ENCODE measurements around the gene ZNF142. TPM values are rescaled to one million over a fixed set of nuclear protein-coding genes. Genes with fewer than 3 reads are reported as not detected.
"Not testable (repeated sequence)": the region's sequence is repeated elsewhere in the genome, so short reads cannot be mapped to it uniquely, and the experiment has no call there.

ZNF142 gene
- total RNA-seq, 4 donors from 2014 or later = 15.2 to 31.1 (median 20.1) TPM

DNA sequence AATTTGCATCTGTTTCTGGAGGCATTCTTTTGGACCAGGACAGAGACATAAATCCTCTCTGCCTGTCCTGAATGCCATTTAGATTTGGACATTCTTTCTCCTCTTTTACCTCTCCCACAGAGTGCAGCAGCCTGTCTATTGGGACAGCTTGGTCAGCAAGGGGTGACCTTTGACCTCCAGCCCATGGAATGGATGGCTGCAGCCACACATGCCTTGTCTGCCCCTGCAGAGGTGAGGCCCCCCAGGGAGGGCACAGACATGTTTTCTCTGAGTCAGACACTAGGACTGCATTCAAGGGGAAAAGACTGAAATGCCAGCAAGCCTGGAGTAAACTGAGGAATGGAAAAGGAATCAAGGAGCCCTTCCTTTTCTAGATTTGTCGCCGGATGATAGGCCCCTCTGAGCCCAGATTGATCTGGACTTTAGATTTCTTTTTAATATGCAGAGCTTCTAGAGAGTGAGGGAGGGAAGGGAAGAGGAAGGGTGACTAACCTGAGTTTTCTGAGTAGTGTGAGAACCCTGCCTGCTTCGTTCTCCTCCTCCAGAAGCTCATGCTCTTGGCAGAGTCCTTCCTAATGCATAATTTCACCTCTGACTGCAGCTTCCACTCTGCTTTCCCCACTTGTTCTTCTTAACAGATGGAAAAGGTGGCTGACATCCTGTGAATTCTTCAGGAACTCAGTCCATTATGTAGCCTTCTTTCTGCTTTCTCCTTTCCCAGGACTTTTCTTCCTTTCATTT is 35.2 kb upstream of the ZNF142 start:
- TF ChIP-seq, protein P1, sequence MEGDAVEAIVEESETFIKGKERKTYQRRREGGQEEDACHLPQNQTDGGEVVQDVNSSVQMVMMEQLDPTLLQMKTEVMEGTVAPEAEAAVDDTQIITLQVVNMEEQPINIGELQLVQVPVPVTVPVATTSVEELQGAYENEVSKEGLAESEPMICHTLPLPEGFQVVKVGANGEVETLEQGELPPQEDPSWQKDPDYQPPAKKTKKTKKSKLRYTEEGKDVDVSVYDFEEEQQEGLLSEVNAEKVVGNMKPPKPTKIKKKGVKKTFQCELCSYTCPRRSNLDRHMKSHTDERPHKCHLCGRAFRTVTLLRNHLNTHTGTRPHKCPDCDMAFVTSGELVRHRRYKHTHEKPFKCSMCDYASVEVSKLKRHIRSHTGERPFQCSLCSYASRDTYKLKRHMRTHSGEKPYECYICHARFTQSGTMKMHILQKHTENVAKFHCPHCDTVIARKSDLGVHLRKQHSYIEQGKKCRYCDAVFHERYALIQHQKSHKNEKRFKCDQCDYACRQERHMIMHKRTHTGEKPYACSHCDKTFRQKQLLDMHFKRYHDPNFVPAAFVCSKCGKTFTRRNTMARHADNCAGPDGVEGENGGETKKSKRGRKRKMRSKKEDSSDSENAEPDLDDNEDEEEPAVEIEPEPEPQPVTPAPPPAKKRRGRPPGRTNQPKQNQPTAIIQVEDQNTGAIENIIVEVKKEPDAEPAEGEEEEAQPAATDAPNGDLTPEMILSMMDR (IDR thresholded peaks at IDR 0.05) = no peak
- no peak for TF ChIP-seq POLR2A (IDR thresholded peaks at IDR 0.05)
- 85 to 93% methylated on average over 3 of the region's 3 CpGs for WGBS, 2 donors

DNA sequence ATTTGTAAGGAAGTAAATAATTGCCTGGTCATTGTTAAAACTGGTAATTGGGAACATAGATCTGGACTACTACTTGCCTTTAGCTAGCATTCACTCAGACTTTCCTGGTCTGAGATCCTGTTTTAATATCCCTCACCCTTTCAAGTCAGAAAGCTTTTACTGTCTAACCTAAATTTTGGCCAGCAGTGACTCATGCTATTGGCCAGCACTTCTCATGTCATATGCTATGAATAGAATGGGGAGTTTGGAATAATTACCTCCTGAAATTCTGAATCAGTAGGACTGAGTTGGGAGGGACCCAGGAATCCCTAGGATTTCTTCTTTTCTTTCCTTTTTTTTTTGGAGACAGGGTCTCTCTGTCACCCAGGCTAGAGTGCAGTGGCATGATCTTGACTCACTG is 31.8 kb upstream of the ZNF142 start:
- intact Hi-C loops (cut with DNase I; ENCODE audit: low total_unique reads) = no loop called here
- TF ChIP-seq POLR2A (IDR thresholded peaks at IDR 0.05) = no peak
- TF ChIP-seq, protein P1 (IDR thresholded peaks at IDR 0.05) = no peak

More for the DNA sequence above, 35.2 kb upstream of the ZNF142 start:
- DNase-seq (ENCODE audit: low spot score in 2 of 2) = no peak
- intact Hi-C loops (cut with DNase I; ENCODE audit: low total_unique reads) = no loop called here
- no peak overlapping the region for H3K4me3 ChIP-seq (ENCODE audit: low read depth, poor library complexity, severe bottlenecking)

DNA sequence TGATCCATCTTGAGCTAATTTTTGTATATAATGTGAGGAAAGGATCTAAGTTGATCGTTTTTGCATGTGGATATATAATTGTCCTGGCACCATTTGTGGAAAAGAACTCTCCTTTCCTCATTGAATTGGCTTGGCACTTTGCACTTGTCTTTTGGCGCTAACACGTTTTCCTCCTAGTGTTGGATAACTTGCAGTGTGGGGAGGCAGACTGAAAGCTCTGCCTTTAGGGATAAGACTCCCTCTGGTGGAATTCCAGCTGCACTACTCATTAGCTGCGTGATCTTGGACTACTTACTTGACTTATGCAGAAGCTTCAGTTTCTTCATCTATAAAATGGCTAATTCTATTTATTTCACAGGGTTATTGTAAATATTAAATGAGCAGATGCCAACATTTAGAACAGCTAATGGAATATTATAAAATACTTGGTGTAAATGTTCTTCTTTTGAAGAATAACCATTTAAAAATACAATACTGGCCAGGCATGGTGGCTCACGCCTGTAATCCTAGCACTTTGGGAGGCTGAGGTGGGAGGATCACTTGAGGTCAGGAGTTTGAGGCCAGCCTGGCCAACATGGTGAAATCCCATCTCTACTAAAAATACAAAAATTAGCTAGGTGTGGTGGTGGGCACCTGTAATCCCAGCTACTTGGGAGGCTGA is 28.1 kb upstream of the ZNF142 start:
- TF ChIP-seq, protein P1 (IDR thresholded peaks at IDR 0.05) = peak in 1 of 3 donors; percentile 47
- 19 to 20% methylated on average over 5 of the region's 5 CpGs for WGBS, 2 donors
- H3K4me3 ChIP-seq (ENCODE audit: low read depth, poor library complexity, severe bottlenecking); intact Hi-C loops (cut with DNase I; ENCODE audit: low total_unique reads): not testable (repeated sequence)
- peak in 1 of 2 donors; percentile 58 for DNase-seq (ENCODE audit: low spot score in 2 of 2)

More for the DNA sequence above, 31.8 kb upstream of the ZNF142 start:
- H3K4me3 ChIP-seq (ENCODE audit: low read depth, poor library complexity, severe bottlenecking) = no peak overlapping the region
- DNase-seq (ENCODE audit: low spot score in 2 of 2) = no peak

DNA sequence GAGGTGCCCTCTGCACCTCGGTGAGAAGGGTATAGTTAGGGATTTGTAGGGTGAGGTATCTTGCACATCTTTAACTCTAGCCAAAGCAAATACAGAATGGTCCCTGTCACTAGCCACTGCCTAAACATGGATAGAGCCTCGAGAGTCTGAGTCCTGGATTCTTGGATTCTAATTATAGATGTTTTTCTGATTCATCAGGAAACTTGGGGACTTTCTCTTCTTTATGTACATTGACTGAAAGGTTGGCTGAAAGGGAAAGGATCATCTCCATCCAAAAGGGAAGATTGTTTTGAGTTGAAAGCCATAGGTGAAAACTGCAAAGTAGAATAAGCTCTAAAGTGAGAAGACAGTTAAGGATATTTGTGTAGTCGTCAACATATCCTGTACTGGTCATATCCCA is 20.6 kb upstream of the ZNF142 start:
- TF ChIP-seq POLR2A (IDR thresholded peaks at IDR 0.05) = no peak
- TF ChIP-seq, protein P1 (IDR thresholded peaks at IDR 0.05) = no peak
- intact Hi-C loops (cut with DNase I; ENCODE audit: low total_unique reads) = no loop called here
- no peak for DNase-seq (ENCODE audit: low spot score in 2 of 2)
- WGBS, 2 donors = 76 to 82% methylated on average over 3 of the region's 3 CpGs
- no peak overlapping the region for H3K4me3 ChIP-seq (ENCODE audit: low read depth, poor library complexity, severe bottlenecking)

DNA sequence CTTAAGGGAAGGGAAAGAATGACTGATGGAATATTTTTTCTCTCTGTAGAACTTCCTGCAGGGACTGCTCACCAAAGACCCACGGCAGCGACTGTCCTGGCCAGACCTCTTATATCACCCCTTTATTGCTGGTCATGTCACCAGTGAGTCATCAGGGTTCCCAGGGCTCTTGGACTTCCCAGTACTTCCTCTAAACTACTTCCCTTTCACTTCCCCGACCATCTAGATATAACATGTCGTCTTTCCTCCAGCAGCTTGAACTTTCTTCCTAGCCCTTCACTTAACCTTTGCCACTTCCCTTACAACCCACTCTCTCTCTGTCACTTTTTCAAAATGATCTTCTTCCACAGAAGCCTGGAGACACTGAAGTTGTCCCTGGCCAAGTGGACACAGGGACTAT is 19.7 kb upstream of the ZNF142 start:
- H3K4me3 ChIP-seq (ENCODE audit: low read depth, poor library complexity, severe bottlenecking) = no peak overlapping the region
- TF ChIP-seq POLR2A (IDR thresholded peaks at IDR 0.05) = no peak
- TF ChIP-seq, protein P1 (IDR thresholded peaks at IDR 0.05) = no peak
- DNase-seq (ENCODE audit: low spot score in 2 of 2) = no peak
- intact Hi-C loops (cut with DNase I; ENCODE audit: low total_unique reads) = no loop called here
- 68 to 71% methylated on average over 4 of the region's 4 CpGs for WGBS, 2 donors

Measured in lower leg skin (tissue), 4 donors.